SKM-1 (cell line): Measurements from ENCODE around the gene RNF123.
A peak's percentile ranks its signal among the peaks of the same experiment; 100 is the strongest.

Experiments used
- DNase-seq: peaks from one replicate; lab custom pipeline; 2025; ENCODE audit not compliant: unreplicated experiment; lab: John Stamatoyannopoulos, UW

Gene RNF123

DNA sequence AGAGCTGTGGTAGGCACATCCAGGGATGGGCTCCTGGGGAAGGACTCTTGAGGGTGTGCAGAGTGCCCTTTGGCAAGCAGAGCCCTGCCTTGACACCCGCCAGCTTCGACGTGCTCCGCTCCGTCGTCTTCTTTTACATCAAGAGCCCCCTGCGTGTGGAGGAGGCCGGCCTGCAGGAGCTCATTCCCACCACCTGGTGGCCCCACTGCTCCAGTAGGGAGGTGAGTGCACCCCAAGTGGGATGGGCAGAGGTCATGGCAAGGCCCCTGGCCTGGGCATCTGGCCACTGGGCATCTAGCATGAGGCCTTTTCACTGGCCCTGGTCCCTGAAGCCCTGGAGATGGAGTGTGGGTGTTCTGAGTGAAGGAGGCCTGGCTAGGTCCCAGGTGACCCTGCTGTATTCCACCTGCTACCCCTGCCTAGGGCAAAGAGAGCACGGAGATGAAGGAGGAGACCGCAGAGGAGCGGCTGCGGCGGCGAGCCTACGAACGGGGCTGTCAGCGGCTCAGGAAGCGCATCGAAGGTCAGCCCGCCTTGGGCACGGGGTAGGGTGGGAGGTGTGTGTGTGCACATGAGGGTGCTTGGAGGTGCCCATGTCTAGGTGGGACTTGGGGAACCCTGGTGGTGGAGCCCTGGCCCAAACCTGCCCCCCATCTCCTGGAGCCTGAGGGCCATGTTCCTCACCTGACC, 12.2 kb downstream of the RNF123 start:
- no peak for DNase-seq

DNA sequence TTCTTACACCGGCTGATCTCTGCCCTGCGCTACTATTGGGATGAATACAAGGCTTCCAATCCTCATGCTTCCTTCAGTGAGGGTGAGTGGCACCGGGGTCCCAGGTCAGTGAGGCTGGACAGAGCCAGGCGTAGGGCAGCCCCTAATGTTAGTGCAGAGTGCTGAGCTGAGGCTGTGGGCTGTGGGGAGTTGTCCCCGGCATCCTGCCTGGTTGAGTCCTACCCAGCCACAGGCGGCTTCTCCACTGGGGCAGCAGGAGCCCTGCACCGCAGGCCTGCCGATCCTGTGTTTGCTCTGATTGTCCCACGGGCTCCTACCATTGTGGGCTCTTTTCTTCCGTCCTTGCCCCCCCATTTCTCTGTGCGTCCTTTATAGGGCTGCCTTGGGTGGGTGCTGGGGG, 13.3 kb downstream of the RNF123 start:
- no peak for DNase-seq

- peak; percentile 33 for DNase-seq
These were observed 14.1 kb downstream of the RNF123 start for GRCh38 chr3:49703443-49703927.

GRCh38 chr3:49703956-49704355, 14.6 kb downstream of the RNF123 start:
- DNase-seq = no peak

DNA sequence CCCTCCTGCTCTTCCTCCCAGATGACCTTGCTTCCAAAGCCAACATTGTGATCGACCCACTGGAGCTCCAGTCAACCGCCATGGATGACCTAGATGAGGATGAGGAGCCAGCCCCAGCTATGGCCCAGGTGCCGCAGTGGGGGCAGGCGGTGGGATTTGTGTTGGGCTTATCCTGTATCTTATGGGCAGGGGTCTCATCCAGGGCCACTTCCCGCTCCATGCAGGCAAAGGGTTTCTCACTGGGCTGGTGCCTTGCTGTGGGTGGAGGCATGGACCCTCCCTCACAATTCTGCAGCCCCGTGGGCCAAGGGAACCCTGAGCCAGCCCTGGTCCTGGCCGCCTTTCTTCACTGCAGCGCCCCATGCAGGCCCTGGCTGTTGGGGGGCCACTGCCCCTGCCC, 15.3 kb downstream of the RNF123 start:
- DNase-seq = no peak

DNA sequence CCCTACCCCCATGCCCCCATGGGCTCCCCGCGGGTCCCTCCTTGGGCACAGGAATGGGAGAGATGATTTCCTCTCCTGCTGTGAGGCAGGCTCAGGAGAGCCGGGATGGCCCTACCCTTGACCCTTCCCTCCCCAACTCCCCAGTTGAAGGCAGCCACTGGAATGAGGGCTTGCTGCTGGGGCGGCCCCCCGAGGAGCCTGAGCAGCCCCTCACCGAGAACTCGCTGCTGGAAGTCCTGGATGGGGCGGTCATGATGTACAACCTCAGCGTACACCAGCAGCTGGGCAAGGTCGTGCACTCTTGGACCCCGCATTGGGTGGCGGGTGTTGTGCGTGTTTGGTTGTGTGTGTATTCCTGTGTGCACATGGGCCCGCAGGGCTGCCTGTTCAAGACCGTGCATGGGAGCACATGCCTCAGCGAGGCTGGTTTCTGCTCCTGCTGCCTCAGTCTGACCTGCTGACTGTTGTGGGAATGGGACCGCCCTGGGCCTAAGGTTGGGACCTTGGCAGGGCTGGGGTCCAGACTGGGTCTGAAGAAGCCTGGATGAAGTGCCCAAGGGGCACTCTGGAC, 16.1 kb downstream of the RNF123 start:
- no peak for DNase-seq

- no peak for DNase-seq
These were observed 17.2 kb downstream of the RNF123 start for GRCh38 chr3:49706456-49707112.

DNA sequence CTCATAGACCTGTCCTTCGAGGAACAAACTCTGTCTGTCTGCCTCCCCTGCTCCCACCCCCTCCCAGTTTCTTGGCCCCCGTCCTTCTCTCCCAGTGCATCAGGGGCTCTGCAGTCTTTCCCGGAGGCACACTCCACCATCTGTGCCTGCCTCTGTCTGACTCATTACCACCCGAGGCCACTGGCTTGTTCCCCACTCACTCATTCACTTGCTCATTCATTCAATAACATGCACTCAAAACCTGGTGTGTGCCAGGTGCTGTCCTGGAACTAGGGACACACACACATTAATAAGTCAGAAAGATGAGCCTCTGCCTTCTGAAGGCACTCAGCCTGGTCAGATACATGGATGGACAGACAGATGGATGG, 17.7 kb downstream of the RNF123 start:
- DNase-seq = no peak

DNA sequence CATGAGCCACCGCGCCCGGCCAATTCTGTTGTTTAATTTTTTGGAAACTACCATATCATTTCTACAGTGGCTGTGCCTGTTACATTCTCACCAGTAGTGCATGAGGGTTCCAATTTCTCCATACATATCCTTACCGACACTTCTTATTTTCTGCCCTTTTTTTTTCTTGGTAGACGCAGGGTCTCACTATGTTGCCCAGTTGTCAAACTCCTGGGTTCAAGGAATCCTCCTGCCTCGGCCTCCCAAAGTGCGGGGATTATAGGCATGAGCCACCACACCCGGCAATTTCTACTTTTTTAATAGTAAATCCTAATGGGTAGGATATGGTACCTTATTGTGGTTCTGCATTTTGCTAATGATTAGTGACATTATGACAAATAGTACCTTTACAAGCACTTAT, 20.5 kb downstream of the RNF123 start:
- no peak for DNase-seq

- DNase-seq = no peak
These were observed 22.1 kb downstream of the RNF123 start for GRCh38 chr3:49711489-49711888.

- DNase-seq = no peak
These were observed 22.8 kb downstream of the RNF123 start for GRCh38 chr3:49712166-49712565.

DNA sequence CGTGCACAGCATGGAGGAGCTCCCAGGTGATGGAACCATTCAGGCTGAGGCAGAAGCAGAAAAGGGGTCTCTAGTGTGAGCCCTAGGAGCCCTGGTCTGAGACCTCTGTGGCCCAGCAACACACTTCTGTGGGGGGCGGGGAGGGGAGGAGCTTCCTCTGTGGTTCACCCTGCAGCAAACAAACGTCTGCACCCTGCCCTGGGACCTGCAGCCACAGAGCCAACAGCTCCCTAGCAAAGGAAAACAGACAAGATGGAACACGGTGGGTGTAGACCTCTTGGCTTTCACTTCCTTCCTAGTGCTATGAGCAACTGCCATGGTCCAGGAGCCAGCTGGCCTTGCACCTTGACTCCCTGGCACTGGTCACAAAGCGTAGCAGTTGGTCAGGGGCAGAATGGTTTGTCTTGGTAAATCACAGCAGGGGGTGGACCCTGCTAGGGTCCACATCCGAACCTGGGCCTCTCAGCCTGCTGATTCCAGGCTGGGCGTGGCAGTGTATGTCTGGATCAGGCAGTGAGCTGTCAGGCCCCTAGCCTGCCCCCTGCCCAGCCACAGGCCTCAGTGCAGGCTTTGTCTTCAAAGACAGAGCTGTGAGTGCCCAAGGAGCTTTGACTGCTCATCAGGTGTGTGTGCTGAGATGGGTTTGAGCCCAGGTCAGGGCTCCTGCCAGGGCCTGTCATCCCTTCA, 23.4 kb downstream of the RNF123 start:
- DNase-seq = no peak

DNA sequence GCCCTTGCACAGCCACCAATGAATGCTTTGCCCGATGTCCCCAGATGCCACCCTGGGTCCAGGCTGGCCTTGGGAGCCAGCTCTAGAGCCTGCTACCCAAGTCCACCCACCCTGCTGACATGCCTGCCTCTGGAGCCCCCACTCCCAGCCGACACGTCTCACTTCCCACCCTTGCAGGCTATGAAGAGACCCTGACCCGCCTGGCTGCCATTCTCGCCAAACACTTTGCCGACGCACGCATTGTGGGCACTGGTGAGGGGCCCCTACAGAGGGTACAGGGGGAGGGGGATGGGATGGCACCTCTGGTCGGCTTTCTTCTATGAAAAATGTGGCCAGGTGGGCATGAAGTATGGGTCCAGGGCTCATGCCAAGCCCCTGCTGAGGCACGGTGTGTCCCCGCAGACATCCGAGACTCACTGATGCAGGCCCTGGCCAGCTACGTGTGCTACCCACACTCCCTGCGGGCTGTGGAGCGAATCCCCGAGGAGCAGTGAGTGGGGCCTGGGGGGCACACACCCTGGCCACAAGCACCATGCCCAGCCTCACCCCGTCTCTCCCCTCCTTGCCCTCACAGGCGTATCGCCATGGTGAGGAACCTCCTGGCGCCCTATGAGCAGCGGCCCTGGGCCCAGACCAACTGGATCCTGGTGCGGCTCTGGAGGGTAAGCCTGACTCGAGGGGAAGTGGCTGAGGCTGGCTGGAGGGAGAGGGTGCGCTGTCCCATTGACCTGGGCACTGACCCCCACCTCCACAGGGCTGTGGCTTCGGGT, 24.2 kb downstream of the RNF123 start:
- DNase-seq = no peak

DNA sequence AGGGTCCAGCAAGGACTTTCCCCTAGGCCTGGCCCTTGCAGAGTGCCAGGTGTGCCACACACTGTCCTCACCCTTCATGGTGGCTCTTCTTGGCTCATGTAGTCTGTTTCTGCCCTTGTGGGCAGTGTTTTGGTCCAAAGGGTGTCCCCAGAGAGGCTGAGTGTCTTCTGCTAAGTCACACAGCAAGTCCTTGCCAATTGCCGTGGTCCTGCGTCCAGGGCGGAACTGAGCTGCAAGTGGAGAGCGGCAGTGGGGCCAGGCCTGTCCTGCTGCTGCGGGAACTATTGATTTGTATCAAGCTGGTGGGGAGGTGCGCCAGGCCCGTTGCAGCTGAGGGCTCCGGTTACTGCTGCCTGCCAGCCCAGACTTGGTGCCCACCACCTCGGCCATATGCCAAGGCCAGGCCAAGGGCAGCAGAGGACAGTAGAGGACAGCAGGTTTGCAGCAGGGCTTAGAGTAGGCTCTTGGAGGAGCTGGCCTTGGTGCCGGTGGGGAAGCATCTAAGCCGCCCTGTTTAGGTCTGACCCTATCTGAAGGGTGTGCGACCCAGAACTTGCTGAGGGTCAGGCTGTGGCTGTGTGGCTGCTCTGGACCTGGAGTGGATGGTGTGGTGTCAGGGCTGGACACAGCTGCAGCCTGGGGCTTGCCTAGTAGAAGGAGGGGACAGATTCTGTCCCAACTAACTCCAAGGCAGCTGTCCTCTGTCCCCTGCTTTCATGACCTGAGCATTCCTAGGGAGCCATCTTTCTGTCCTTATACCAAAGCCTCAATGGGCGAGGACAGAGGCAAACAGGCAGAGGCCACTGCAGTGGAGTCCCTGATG, 25.6 kb downstream of the RNF123 start:
- DNase-seq = no peak

DNA sequence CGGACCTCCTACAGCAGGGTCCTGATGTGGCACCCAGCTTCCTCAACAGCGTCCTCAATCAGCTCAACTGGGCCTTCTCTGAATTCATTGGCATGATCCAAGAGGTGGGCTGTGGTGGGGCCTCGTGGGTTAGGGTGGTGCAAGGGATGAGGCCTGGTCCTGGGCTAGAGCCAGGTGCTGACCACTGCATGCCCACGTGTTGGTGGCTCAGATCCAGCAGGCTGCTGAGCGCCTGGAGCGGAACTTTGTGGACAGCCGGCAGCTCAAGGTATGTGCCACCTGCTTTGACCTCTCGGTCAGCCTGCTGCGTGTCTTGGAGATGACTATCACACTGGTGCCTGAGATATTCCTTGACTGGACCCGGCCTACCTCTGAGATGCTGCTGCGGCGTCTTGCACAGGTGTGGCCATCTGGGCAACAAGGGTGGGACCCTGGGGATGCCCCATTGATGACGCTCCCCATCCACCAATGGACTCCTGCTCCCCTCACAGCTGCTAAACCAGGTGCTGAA, 26.3 kb downstream of the RNF123 start:
- no peak for DNase-seq

- no peak for DNase-seq
These were observed 26.8 kb downstream of the RNF123 start for GRCh38 chr3:49716169-49716568.

DNA sequence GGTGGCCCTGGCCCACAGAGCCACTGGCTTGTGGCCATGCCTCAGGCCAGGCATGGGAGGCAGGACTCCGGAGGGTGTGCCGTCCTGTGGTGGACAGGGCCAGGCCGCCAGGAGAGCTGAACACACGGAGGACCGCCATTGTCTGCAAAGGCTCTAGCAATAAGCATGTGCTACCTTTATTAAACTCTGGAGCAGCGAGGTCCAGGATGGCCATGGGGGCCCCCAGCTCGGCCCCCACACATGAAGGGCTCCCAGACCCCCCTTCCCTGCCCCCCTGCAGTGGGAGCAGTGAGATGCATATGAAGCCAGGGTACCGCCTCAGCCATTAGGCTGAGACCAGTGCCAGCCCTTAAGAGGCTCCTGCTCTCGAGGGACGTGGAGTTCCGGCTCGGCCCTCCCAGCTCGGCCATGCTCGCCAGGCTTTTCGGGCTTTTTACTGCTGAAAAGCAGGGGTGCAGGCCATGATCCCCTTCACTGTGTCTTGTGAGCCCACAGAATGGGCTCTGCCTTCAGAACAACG, 27.4 kb downstream of the RNF123 start:
- DNase-seq = no peak

GRCh38 chr3:49717211-49717958, 28.0 kb downstream of the RNF123 start:
- DNase-seq = no peak
